Stimulated activated CD8-positive, alpha-beta memory T cell treated with anti-CD3 and anti-CD28 coated beads, Interleukin-7, amount 100 ng/mL, for 4 hours (primary cell): ENCODE results near the gene ENOSF1.

ENCODE experiments used
- DNase-seq, 2 donors: peaks; one replicate each; pipeline ENCODE4 v3.0.0-alpha.2; 2020; ENCODE audit warnings: low read depth in 2 of 2

ENOSF1 gene

GRCh38 chr18:673769-674168 lies 38.7 kb downstream of the ENOSF1 start:
- no peak for DNase-seq

- DNase-seq, result no peak
Observed at GRCh38 chr18:673317-673716, 39.1 kb downstream of the ENOSF1 start.

DNA sequence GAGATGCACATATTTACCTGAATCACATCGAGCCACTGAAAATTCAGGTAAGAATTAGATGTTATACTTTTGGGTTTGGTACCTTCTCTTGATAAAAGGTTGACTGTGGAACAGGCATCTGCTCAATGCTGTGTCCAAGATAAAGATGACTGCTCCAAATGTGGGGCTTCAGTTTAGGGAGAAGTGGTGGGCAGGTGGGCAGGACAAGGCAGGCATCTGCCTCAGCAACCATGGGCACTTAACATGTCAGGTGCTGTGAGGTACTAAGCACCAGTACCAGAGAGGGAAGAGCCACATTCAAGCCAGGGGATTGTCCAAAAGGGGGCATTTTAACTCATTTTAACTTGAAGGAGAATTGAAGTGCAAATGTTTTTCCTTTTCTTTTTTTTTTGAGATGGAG lies 41.0 kb downstream of the ENOSF1 start:
- no peak for DNase-seq

DNA sequence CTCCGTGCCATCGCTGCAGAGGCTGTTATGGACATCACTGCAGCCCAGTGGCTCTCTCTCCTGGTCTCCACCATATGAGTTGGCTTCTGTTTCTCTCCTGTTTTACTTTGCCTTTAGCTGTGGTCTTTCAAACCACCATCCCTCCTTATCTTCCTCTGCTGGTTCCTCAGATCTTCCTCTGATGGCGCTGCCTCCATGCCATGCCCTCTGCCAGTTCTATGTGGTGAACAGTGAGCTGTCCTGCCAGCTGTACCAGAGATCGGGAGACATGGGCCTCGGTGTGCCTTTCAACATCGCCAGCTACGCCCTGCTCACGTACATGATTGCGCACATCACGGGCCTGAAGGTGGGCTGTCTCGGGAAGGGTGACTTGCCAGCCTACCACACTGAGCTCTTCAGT lies 41.9 kb downstream of the ENOSF1 start:
- DNase-seq, result no peak

DNA sequence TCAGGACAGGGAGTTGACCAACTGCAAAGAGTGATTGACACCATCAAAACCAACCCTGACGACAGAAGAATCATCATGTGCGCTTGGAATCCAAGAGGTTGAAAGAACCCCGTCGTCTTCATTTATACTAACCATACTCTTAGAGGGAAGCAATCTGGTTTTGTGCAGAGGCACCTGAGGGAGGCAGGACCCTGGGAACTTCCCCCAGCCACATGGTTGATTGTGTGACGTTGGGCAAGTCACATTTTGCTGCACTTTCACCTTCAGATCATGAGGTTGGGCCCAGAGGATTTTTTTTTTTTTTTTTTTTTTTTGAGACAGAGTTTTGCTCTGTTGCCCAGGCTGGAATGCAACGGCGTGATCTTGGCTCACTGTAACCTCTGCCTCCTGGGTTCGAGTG lies 43.4 kb downstream of the ENOSF1 start:
- no peak for DNase-seq

- DNase-seq, result no peak
Observed at GRCh38 chr18:668260-668659, 44.2 kb downstream of the ENOSF1 start.

DNA sequence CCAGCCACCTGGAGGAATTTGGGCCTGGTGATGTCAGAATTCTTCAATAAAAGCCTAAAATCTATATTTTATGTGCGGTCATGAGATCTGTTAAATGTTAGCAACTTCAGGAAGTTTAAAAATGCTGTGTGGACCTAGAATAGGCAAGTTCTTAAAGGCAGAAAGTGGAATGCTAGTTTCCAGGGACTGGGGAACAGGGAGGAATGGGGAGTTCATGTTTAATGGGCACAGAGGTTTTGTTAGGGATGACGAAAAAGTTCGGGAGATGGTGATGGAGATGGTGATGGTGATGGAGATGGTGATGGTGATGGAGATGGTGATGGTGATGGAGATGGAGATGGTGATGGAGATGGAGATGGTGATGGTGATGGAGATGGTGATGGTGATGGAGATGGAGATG lies 45.8 kb downstream of the ENOSF1 start:
- no peak for DNase-seq

DNA sequence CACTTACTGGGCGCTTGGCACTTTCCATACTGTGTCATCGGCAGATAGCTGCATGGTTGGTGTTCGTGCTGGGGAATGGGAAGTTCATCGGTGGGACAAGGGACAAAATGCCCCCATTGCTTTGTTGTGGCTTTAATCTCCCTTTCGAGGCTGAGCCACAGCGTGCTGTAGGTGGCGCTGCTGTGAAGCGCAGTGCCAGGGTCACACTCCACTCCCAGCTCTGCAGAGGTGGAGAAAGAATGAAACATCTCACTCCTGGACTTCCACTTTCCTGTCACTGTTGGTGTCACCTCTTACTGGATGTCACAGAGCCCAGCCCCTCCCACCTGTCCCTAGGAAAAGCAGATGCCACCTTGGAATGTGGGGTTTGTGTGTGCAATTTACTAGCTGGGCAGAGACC lies 46.3 kb downstream of the ENOSF1 start:
- no peak for DNase-seq

- no peak for DNase-seq
Observed at GRCh38 chr18:662197-662596, 50.2 kb downstream of the ENOSF1 start.

GRCh38 chr18:659597-659996 lies 52.8 kb downstream of the ENOSF1 start:
- DNase-seq, result no peak

DNA sequence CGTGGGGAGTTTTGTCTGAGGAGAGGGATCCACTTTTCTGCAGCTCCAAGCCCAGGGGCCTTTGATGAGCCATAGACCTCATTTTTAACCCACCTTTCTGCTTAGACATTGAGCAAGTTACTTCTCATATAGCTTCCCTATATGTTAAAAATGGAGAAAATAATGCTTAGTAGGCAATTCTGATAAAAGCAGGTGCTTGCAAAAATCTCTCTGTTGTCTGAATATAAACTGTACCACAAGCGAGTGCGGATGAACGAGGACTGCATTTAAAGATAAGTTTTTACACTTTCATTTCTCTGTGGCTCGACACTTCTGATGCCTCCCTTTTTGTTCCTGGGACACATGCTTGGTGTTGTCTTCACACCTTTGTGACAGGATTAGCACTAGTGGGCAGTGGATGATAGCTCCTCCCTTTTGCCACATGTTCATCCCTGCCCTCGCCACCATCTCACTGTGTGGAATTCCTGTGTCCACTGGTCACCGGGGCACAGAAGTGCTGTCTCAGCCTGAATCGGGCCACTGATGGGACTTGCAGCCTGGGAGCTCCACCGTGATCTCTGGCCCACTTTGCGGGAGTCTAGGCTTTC lies 53.4 kb downstream of the ENOSF1 start:
- DNase-seq, result no peak

DNA sequence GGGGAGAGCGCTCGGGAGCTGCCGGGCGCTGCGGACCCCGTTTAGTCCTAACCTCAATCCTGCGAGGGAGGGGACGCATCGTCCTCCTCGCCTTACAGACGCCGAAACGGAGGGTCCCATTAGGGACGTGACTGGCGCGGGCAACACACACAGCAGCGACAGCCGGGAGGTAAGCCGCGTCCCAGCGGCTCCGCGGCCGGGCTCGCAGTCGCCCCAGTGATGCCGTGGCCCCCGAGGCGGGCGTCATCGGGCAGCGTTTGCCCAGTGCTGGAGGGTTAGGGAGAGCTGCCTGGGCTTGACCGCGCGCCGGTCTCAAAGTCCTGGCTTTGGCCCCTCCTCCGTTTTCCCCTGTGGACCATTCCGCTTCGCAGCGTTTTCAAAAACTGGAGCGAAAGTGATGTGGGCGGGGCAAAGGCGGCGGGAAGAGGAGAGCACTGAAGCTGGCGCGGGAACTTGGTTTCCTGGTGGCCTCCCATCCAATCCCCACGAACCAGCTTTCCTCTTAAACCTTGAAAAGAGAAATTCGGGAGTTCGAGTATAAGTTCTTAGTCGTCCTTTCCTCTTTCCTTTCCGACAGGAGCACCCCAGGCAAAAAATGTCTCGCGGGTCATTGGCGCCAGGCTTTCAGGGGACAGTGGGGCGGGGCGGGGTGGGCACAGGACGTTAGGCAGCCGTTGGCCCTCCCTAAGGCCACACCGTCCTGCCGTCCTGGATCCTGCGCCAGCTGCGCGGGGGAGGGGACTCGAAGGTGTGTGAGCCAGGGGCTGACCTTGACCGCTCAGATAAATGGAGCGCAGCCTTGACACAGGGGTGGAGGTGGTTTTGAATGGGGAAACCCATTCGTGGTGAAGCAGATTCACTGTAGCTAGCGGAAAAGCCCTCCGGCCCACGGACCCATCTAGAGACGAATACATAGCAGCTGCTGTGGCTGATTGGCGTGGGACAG lies 54.2 kb downstream of the ENOSF1 start:
- DNase-seq, result peak; percentile 23 to 32

GRCh38 chr18:657311-658000 lies 55.0 kb downstream of the ENOSF1 start, which contains the start of gene TYMS:
TSS of gene TYMS (plus strand) at chr18:657653. CDS start at chr18:657743, 90 bp downstream.
- DNase-seq, result no peak

DNA sequence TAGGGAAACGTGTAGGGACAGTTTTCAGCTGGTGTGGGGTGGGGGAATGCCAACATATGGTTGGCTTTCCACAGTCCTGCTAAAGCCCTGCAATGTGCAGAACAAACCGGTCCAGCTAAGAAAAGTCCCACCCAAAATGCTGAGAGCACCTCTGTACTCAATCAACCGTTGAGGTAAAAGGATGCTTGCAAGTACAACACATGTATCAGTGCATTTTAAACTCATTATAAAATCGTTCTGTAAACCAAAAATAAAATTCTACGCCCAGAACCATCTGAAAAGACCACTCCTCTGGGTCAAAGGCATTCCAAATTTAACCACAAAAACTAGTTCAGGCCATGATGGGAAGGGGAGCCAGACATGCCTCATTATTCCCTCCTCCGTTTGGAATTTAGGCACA lies 57.0 kb downstream of the ENOSF1 start:
- no peak for DNase-seq

DNA sequence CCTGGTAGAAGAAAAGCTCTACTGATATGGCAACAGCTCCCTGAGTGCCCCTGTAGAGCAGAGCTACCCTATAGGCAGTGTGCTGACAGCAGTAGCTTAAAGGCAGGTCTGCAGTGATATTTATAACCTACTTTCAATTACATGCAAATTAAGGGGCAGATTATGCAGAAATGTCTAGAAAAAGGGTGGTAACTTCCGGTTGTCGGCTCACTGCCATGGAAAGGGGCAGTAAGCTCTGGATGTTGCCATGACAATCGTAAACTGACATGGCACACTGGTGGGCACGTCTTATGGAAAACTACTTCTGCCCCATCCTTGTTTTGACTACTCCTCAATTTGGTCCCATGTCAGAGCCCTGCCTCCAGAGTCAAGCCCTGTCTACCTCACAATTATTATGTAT lies 57.8 kb downstream of the ENOSF1 start:
- no peak for DNase-seq

- DNase-seq, result no peak
Observed at GRCh38 chr18:653512-653911, 58.9 kb downstream of the ENOSF1 start.

GRCh38 chr18:652131-652530 lies 60.3 kb downstream of the ENOSF1 start:
- no peak for DNase-seq

DNA sequence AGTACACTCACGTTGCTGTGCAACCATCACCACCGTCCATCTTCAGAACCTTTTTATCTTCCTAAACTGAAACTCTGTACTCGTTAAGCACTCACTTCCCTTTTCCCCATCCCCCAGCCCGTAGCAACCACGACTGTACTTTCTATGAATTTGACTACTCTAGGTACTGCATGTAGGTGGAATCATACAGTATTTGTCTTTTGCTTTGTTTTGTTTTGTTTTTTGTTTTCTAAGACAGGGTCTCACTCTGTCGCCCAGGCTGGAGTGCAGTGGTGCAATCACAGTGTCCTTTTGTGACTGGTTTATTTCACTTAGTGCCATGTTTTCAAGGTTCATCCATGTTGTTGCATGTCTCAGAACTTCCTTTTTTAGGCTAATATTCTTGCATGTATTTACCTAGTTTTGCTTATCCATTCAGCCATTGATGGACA lies 62.0 kb downstream of the ENOSF1 start:
- no peak for DNase-seq

- DNase-seq, result no peak
Observed at GRCh38 chr18:649341-649740, 63.1 kb downstream of the ENOSF1 start.

DNA sequence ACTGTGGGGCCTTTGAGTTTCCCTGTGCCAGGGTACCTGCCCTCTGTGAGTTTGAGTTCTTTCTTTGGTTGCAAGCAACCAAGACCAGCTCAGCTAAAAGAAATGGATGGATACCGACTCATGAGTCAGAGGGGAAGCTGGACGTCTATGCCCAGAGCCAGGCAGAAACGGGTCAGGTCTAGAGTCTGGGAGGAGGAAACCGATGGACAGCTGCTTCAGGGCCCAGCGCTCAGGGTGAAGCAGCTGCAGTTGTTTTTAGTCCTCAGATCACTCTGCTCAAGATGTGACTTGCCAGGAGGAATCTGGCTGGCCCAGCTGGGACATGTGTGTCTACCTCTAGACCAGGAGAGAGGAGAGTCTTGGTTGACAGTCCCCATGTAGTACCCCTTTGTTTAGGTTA lies 65.1 kb downstream of the ENOSF1 start:
- DNase-seq, result no peak

- DNase-seq, result no peak
Observed at GRCh38 chr18:644395-645004, 67.9 kb downstream of the ENOSF1 start.

DNA sequence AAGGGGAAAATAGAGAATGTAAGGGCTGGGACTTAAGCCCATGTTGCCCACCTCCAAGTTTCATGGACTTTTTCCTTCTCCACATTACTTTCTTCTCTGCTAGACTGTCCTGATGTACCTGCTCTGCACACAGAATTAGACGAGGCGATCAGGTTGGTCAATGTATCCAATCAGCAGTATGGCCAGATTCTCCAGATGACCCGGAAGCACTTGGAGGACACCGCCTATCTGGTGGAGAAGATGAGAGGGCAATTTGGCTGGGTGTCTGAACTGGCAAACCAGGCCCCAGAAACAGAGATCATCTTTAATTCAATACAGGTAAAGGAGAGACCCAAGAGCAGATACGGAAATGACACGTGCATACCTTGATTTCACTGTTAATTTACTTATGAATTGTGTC lies 71.2 kb downstream of the ENOSF1 start:
- no peak for DNase-seq
